Liver (tissue), 9 donors: ENCODE data around the gene EMX1. TPM values are rescaled to one million over a fixed set of nuclear protein-coding genes. Genes with fewer than 3 reads are reported as not detected.

Experiments used
- DNase-seq: peaks from one replicate; pipeline ENCODE4 v3.0.0-alpha.2; 2017; ENCODE audit warnings: low spot score
- H3K27ac ChIP-seq, 2 donors: one replicate each; pipeline ENCODE4 v1.7.0; 2013; ENCODE audit warnings: inconsistent platforms in 2 of 2, low read length in 2 of 2, control low read depth in 1 of 2, low read depth in 1 of 2, mild to moderate bottlenecking in 1 of 2
- H3K27me3 ChIP-seq, 4 donors: one replicate each; pipeline versions ENCODE4 v1.6.1 to v1.7.0; 2013; ENCODE audit warnings: low read length in 3 of 4, inconsistent platforms in 1 of 4, mild to moderate bottlenecking in 1 of 4, moderate library complexity in 1 of 4; ENCODE audit not compliant: control insufficient read depth in 4 of 4, insufficient read depth in 4 of 4
- H3K36me3 ChIP-seq, 4 donors: one replicate each; pipeline versions ENCODE4 v1.6.1 to v1.7.0; 2013; ENCODE audit warnings: low read length in 3 of 4, mild to moderate bottlenecking in 3 of 4, low read depth in 1 of 4, moderate library complexity in 1 of 4; ENCODE audit not compliant: control insufficient read depth in 4 of 4, insufficient read depth in 3 of 4
- H3K4me1 ChIP-seq, 4 donors: one replicate each; pipeline versions ENCODE4 v1.6.1 to v1.7.0; 2013; ENCODE audit warnings: low read length in 3 of 4, mild to moderate bottlenecking in 3 of 4, moderate library complexity in 1 of 4; ENCODE audit not compliant: control insufficient read depth in 4 of 4, insufficient read depth in 4 of 4
- H3K4me3 ChIP-seq, 3 donors: one replicate each; pipeline versions ENCODE4 v1.6.1 to v1.7.0; 2013; ENCODE audit warnings: low read length in 3 of 3, control low read depth in 1 of 3, low read depth in 1 of 3, mild to moderate bottlenecking in 1 of 3
- H3K9ac ChIP-seq, 2 donors: one replicate each; pipeline ENCODE4 v1.7.0; 2013; ENCODE audit warnings: low read length in 2 of 2, mild to moderate bottlenecking in 2 of 2, moderate library complexity in 2 of 2, control low read depth in 1 of 2, low read depth in 1 of 2
- H3K9me3 ChIP-seq, 4 donors: one replicate each; pipeline versions ENCODE4 v1.6.1 to v1.7.0; 2013; ENCODE audit warnings: low read length in 3 of 4; ENCODE audit not compliant: control insufficient read depth in 4 of 4
- EGR1 ChIP-seq, 2 donors: IDR thresholded peaks; 2 replicates each; pipeline ENCODE4 v1.6.1; 2016 to 2018; ENCODE audit warnings: antibody characterized with exemption in 2 of 2, low read depth in 2 of 2
- FOXA2 ChIP-seq: IDR thresholded peaks from 2 replicates; pipeline ENCODE4 v1.6.1; 2016; ENCODE audit warnings: antibody characterized with exemption
- GABPA ChIP-seq, 2 donors: IDR thresholded peaks in 1 of 2; conservative IDR thresholded peaks in 1 of 2; 2 replicates each; pipeline ENCODE4 v1.6.1; 2016; ENCODE audit warnings: antibody characterized with exemption in 2 of 2, mild to moderate bottlenecking in 1 of 2, moderate library complexity in 1 of 2
- JUND ChIP-seq, 2 donors: IDR thresholded peaks; 2 replicates each; pipeline ENCODE4 v1.6.1; 2016; ENCODE audit warnings: antibody characterized with exemption in 2 of 2
- RAD21 ChIP-seq, 2 donors: IDR thresholded peaks; 2 replicates each; pipeline ENCODE4 v1.6.1; 2016; ENCODE audit warnings: antibody characterized with exemption in 2 of 2, mild to moderate bottlenecking in 2 of 2
- RXRA ChIP-seq, 2 donors: IDR thresholded peaks; 2 replicates each; pipeline ENCODE4 v1.6.1; 2017 to 2018; ENCODE audit warnings: antibody characterized with exemption in 2 of 2, mild to moderate bottlenecking in 1 of 2
- SP1 ChIP-seq: IDR thresholded peaks from 2 replicates; pipeline ENCODE4 v1.6.1; 2018; ENCODE audit warnings: antibody characterized with exemption, mild to moderate bottlenecking
- TAF1 ChIP-seq: conservative IDR thresholded peaks from 2 replicates; pipeline ENCODE4 v1.6.1; 2016; ENCODE audit warnings: antibody characterized with exemption, mild to moderate bottlenecking
- WGBS: extraction: QIAGEN DNeasy Blood & Tissue Kit; methylation state at CpG from one replicate; pipeline ENCODE4 v1.1.7; 2013; 5-methylcytosine and 5-hydroxymethylcytosine counted together
- polyA plus RNA-seq, 2 donors: library from polyadenylated mRNA; stranded (reverse) in 1 of 2; unstranded in 1 of 2; fragments of 200-250 nt in 1 of 2; fragments of >200 nt in 1 of 2; fragmentation: Nextera tagmentation in 1 of 2; extraction: Ambion mirVana in 1 of 2; gene quantifications; one replicate each; pipeline versions ENCODE4 v1.2.1 to v1.2.3, GENCODE V29; 2013 to 2015
- total RNA-seq, 2 donors: library from RNA; depleted of rRNA; stranded (reverse); fragments of >200 nt; gene quantifications; one replicate each; pipeline ENCODE4 v1.2.3, GENCODE V29; 2014
- TF ChIP-seq, protein P1 (sequence below): IDR thresholded peaks from 2 replicates; pipeline ENCODE4 v1.6.1; 2016; ENCODE audit warnings: antibody characterized with exemption, mild to moderate bottlenecking
- TF ChIP-seq, protein P2 (sequence below): IDR thresholded peaks from 2 replicates; pipeline ENCODE4 v1.6.1; 2016; ENCODE audit warnings: antibody characterized with exemption
- TF ChIP-seq, protein P3 (sequence below): IDR thresholded peaks from 2 replicates; pipeline ENCODE4 v1.6.1; 2016; ENCODE audit warnings: antibody characterized with exemption
- TF ChIP-seq, protein P4 (sequence below): fragments of 150-350 bp; IDR thresholded peaks from 2 replicates; pipeline ENCODE4 v1.5.1; 2017; ENCODE audit warnings: improper control_type of control experiment, low read depth, low read length; ENCODE audit not compliant: missing input control
- donor health status: healthy.
- donor health status: healthy.
- donor health status: healthy.
- donor health status: healthy.
- donor health status: healthy.

EMX1 gene
- total and polyA plus RNA-seq, 4 donors = 0.06 to 0.18 (median 0.08) TPM; not detected in 1

DNA sequence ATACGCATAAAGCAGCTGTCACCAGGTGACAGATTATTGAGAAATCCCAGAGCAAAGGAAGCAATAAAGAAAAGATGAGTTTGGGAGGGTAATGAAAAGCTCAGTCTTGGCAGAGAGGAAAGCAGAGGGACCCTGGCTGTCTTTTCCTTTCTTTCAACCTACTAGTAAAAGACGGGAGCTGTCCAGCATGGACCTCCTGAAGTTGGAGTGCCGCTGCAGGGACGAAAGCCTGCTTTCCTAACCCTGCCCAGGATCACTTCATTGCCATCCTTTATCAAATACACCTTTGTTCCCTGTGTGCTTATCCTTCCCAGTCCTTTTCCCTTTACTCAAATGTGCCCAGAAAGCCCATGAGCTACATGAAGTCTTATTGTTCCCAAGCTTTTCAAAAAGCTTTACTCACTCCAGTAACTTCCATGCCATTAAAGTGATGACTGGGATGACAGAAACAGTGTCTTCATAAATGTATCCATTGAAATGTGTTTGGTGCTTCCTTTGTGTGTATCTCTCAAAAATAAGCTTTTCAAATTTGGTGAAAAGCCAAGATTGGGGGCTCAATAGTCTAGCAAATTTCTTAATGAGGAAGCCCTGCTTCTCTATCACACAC lies 33.9 kb upstream of the EMX1 start:
- Histone ChIP-seq H3K9me3 (no peaks in the 10 kb centered on the region), H3K4me1 (peaks cover 2 to 20% (median 15%) of the 10 kb centered on the region in 4 donors), H3K4me3 (no peak overlapping the region), H3K36me3 (no peaks in the 10 kb centered on the region), H3K27ac (no peak overlapping the region), H3K27me3 (no peaks in the 10 kb centered on the region), H3K9ac (no peak overlapping the region)
- no peak for TF ChIP-seq RXRA (IDR thresholded peaks at IDR 0.05)
- TF ChIP-seq SP1 = no peak
- TF ChIP-seq, protein P1, sequence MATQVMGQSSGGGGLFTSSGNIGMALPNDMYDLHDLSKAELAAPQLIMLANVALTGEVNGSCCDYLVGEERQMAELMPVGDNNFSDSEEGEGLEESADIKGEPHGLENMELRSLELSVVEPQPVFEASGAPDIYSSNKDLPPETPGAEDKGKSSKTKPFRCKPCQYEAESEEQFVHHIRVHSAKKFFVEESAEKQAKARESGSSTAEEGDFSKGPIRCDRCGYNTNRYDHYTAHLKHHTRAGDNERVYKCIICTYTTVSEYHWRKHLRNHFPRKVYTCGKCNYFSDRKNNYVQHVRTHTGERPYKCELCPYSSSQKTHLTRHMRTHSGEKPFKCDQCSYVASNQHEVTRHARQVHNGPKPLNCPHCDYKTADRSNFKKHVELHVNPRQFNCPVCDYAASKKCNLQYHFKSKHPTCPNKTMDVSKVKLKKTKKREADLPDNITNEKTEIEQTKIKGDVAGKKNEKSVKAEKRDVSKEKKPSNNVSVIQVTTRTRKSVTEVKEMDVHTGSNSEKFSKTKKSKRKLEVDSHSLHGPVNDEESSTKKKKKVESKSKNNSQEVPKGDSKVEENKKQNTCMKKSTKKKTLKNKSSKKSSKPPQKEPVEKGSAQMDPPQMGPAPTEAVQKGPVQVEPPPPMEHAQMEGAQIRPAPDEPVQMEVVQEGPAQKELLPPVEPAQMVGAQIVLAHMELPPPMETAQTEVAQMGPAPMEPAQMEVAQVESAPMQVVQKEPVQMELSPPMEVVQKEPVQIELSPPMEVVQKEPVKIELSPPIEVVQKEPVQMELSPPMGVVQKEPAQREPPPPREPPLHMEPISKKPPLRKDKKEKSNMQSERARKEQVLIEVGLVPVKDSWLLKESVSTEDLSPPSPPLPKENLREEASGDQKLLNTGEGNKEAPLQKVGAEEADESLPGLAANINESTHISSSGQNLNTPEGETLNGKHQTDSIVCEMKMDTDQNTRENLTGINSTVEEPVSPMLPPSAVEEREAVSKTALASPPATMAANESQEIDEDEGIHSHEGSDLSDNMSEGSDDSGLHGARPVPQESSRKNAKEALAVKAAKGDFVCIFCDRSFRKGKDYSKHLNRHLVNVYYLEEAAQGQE = peak; percentile 100
- no peak for TF ChIP-seq FOXA2
- TF ChIP-seq EGR1 (IDR thresholded peaks at IDR 0.05; ENCODE audit: low read depth in 2 of 2) = no peak
- no peak for DNase-seq
- 14% methylated on average over 4 of the region's 4 CpGs for WGBS

DNA sequence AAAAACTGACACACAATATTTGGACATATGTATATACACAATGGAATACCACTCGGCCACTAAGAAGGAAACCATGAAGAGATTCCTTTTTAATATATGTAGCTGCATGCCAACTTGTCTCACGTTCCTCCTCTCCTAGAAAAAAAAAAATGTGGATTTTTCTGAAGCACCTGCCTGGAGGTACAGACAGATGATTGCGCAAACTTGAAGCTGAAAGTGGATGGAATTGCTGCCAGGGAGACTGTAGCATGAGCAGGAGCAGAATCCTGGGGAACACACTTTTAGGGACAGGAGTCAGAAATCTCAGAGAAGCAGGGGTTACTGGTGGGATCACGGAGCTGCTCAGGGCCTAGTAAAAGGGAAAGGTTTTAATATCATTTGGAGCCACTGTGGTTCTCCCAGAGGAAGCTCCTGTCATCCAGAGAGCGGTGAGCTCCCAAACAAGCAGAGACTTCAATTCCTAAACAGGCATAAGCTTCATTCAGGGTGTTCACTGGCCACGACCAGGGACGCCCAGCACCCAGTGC lies 30.8 kb upstream of the EMX1 start:
- no peak for DNase-seq
- H3K27ac ChIP-seq = peak overlapping the region; percentile 92 to 99
- H3K27me3 ChIP-seq = no peaks in the 10 kb centered on the region
- peak overlapping the region; percentile 67 to 74 (median 72) for H3K4me3 ChIP-seq
- no peaks in the 10 kb centered on the region for H3K9me3 ChIP-seq
- TF ChIP-seq, protein P2, sequence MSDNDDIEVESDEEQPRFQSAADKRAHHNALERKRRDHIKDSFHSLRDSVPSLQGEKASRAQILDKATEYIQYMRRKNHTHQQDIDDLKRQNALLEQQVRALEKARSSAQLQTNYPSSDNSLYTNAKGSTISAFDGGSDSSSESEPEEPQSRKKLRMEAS = no peak
- no peak for TF ChIP-seq GABPA (IDR thresholded peaks at IDR 0.05 in 1 of 2, conservative IDR thresholded peaks at IDR 0.05 in 1 of 2)
- TF ChIP-seq, protein P3, sequence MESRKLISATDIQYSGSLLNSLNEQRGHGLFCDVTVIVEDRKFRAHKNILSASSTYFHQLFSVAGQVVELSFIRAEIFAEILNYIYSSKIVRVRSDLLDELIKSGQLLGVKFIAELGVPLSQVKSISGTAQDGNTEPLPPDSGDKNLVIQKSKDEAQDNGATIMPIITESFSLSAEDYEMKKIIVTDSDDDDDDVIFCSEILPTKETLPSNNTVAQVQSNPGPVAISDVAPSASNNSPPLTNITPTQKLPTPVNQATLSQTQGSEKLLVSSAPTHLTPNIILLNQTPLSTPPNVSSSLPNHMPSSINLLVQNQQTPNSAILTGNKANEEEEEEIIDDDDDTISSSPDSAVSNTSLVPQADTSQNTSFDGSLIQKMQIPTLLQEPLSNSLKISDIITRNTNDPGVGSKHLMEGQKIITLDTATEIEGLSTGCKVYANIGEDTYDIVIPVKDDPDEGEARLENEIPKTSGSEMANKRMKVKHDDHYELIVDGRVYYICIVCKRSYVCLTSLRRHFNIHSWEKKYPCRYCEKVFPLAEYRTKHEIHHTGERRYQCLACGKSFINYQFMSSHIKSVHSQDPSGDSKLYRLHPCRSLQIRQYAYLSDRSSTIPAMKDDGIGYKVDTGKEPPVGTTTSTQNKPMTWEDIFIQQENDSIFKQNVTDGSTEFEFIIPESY = no peak
- no peak for TF ChIP-seq EGR1 (IDR thresholded peaks at IDR 0.05; ENCODE audit: low read depth in 2 of 2)
- no peak for TF ChIP-seq RXRA (IDR thresholded peaks at IDR 0.05)
- TF ChIP-seq JUND (IDR thresholded peaks at IDR 0.05) = no peak
- no peak for TF ChIP-seq TAF1
- TF ChIP-seq RAD21 (IDR thresholded peaks at IDR 0.05) = no peak
- TF ChIP-seq, protein P1 = no peak
- TF ChIP-seq FOXA2 = no peak
- TF ChIP-seq, protein P4, sequence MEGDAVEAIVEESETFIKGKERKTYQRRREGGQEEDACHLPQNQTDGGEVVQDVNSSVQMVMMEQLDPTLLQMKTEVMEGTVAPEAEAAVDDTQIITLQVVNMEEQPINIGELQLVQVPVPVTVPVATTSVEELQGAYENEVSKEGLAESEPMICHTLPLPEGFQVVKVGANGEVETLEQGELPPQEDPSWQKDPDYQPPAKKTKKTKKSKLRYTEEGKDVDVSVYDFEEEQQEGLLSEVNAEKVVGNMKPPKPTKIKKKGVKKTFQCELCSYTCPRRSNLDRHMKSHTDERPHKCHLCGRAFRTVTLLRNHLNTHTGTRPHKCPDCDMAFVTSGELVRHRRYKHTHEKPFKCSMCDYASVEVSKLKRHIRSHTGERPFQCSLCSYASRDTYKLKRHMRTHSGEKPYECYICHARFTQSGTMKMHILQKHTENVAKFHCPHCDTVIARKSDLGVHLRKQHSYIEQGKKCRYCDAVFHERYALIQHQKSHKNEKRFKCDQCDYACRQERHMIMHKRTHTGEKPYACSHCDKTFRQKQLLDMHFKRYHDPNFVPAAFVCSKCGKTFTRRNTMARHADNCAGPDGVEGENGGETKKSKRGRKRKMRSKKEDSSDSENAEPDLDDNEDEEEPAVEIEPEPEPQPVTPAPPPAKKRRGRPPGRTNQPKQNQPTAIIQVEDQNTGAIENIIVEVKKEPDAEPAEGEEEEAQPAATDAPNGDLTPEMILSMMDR = no peak
- peaks cover 5 to 36% (median 31%) of the 10 kb centered on the region in 4 donors for H3K4me1 ChIP-seq
- H3K36me3 ChIP-seq = peaks cover 0 to 13% (median 3%) of the 10 kb centered on the region in 4 donors
- H3K9ac ChIP-seq = peak overlapping the region; percentile 29 to 38
- WGBS = 38% methylated on average over 7 of the region's 7 CpGs
